ENCODE data around the gene DTYMK.

The DTYMK gene

DNA sequence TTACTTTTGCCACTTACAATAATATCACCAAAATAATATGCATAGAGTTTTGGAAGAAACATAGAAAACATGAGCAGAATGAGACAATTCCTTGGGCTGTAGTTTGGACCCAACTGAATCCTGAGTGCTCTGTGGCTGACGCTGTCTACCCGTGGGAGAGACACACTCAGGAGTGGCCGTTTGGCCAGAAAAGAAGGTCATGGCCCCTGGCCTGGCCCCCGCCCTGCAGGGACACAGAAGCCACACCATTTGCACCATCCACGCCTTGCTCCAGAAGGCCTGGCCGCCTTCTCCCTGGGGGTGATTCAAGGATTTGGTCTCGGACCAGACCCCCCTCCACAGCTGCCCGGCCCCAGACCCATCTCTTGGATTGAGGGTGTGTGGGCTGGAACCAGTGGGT is 41.4 kb upstream of the DTYMK start:
- H4K20me1 ChIP-seq (ENCODE audit: insufficient read depth, low read length): no peaks in the 10 kb centered on the region
- no peaks in the 10 kb centered on the region for H3K27me3 ChIP-seq (ENCODE audit: insufficient read depth, low read length)
- no peak overlapping the region for H3K4me2 ChIP-seq (ENCODE audit: low read length)
- peaks cover 5% of the 10 kb centered on the region for H3K9me3 ChIP-seq (ENCODE audit: low read length)
- no peak overlapping the region for H2AFZ ChIP-seq (ENCODE audit: low read length)
- TF ChIP-seq EZH2 (IDR thresholded peaks at IDR 0.05; ENCODE audit: borderline replicate concordance, low read length): no peak
- TF ChIP-seq, protein P1, sequence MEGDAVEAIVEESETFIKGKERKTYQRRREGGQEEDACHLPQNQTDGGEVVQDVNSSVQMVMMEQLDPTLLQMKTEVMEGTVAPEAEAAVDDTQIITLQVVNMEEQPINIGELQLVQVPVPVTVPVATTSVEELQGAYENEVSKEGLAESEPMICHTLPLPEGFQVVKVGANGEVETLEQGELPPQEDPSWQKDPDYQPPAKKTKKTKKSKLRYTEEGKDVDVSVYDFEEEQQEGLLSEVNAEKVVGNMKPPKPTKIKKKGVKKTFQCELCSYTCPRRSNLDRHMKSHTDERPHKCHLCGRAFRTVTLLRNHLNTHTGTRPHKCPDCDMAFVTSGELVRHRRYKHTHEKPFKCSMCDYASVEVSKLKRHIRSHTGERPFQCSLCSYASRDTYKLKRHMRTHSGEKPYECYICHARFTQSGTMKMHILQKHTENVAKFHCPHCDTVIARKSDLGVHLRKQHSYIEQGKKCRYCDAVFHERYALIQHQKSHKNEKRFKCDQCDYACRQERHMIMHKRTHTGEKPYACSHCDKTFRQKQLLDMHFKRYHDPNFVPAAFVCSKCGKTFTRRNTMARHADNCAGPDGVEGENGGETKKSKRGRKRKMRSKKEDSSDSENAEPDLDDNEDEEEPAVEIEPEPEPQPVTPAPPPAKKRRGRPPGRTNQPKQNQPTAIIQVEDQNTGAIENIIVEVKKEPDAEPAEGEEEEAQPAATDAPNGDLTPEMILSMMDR (IDR thresholded peaks at IDR 0.05; ENCODE audit: low read length): no peak
- no peaks in the 10 kb centered on the region for H3F3A ChIP-seq (ENCODE audit: insufficient read depth, low read length)
- H3K27ac ChIP-seq (ENCODE audit: low read depth, low read length, poor library complexity, severe bottlenecking): no peak overlapping the region
- peaks cover 21% of the 10 kb centered on the region for H3K36me3 ChIP-seq (ENCODE audit: insufficient read depth, low read length)
- no peaks in the 10 kb centered on the region for H3K9me2 ChIP-seq (ENCODE audit: low read depth, low read length)
- H3K4me3 ChIP-seq (ENCODE audit: low read depth, low read length, poor library complexity, severe bottlenecking): no peak overlapping the region
- H3K4me1 ChIP-seq (ENCODE audit: insufficient read depth, low read length, severe bottlenecking): peaks cover 10% of the 10 kb centered on the region
- no peaks in the 10 kb centered on the region for H3K79me2 ChIP-seq (ENCODE audit: insufficient read depth, low read length)
- H3K9ac ChIP-seq (ENCODE audit: low read length): no peak overlapping the region

DNA sequence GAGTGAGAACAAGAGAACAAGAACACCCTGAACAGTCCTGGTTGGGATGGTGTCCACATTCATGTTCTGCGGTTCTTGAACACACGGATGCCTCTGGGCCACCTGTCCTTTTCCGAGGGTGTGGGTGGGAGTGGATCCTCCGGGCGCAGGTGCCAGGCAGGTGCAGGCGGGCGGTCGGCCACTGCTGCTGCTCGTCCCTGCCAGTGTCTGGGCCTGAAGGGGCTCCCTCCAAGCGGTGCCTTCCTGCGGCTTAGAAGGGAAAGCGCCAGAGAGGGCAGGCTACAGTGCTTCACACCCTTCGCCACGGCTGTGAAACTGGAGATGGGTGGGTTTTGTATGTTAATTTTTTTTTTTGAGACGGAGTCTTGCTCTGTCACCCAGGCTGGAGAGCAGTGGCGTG is 39.8 kb upstream of the DTYMK start:
- H3K4me1 ChIP-seq (ENCODE audit: insufficient read depth, low read length, severe bottlenecking): peaks cover 4% of the 10 kb centered on the region
- no peak overlapping the region for H2AFZ ChIP-seq (ENCODE audit: low read length)
- H3K27me3 ChIP-seq (ENCODE audit: insufficient read depth, low read length): no peaks in the 10 kb centered on the region
- H3K9me3 ChIP-seq (ENCODE audit: low read length): peaks cover 14% of the 10 kb centered on the region
- no peak overlapping the region for H3K4me3 ChIP-seq (ENCODE audit: low read depth, low read length, poor library complexity, severe bottlenecking)
- H3K4me2 ChIP-seq (ENCODE audit: low read length): no peak overlapping the region
- TF ChIP-seq EZH2 (IDR thresholded peaks at IDR 0.05; ENCODE audit: borderline replicate concordance, low read length): no peak
- TF ChIP-seq, protein P1 (IDR thresholded peaks at IDR 0.05; ENCODE audit: low read length): no peak
- no peaks in the 10 kb centered on the region for H3F3A ChIP-seq (ENCODE audit: insufficient read depth, low read length)
- no peak overlapping the region for H3K27ac ChIP-seq (ENCODE audit: low read depth, low read length, poor library complexity, severe bottlenecking)
- no peak overlapping the region for H3K9ac ChIP-seq (ENCODE audit: low read length)
- no peaks in the 10 kb centered on the region for H4K20me1 ChIP-seq (ENCODE audit: insufficient read depth, low read length)
- peaks cover 37% of the 10 kb centered on the region for H3K36me3 ChIP-seq (ENCODE audit: insufficient read depth, low read length)
- H3K79me2 ChIP-seq (ENCODE audit: insufficient read depth, low read length): no peaks in the 10 kb centered on the region
- H3K9me2 ChIP-seq (ENCODE audit: low read depth, low read length): no peaks in the 10 kb centered on the region

DNA sequence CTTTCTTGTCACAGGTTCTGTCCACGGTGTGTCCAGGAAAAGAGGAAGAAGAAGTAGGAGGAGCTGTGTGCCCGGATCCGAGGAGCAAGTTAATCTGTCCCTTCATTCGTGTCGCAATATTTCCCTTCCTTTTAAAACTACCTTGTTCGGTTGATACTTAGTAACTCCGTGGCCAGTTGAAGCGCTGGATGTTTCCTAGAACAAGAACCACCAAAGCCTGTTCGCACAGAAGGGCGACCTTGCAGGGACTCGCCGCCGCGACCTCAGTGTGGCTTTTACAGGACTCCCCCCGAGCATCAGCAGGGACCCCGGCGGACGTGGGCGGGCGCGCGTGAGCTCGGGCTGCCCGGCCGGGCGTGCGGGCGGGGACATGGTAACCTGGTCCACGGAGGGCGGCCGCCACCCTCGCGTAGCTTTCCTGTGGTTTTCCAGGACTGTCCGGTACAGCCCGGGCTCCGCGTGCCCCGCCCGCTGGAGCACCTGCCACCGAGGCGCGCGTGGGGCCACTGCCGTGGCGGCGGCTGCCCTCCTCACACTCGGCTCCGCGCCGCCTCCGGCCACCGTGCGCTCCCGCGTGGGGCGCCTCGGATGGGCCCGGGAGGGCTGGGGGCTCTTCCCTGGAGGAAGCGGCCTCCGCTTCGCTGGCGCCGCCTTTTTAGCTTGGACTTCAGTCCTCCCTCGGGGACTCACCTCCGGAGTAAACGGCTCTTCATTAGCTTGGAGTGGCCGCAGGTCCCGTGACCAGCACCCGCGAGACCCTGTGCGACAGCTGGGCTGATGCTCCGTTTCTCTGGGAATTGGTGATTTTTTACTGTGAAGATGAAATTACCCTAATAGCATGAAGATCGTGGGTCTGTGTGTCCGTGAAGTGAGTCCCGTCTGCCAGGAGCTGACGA is 38.6 kb upstream of the DTYMK start:
- no peak overlapping the region for H3K27ac ChIP-seq (ENCODE audit: low read depth, low read length, poor library complexity, severe bottlenecking)
- H3K36me3 ChIP-seq (ENCODE audit: insufficient read depth, low read length): peaks cover 49% of the 10 kb centered on the region
- H3K9ac ChIP-seq (ENCODE audit: low read length): no peak overlapping the region

More for the DNA sequence above, 38.6 kb upstream of the DTYMK start:
- Histone ChIP-seq H3K4me3 (ENCODE audit: low read depth, low read length, poor library complexity, severe bottlenecking) (no peak overlapping the region), H3K4me1 (ENCODE audit: insufficient read depth, low read length, severe bottlenecking) (no peaks in the 10 kb centered on the region), H4K20me1 (ENCODE audit: insufficient read depth, low read length) (no peaks in the 10 kb centered on the region), H3K9me3 (ENCODE audit: low read length) (peaks cover 14% of the 10 kb centered on the region), H3K4me2 (ENCODE audit: low read length) (no peak overlapping the region), H3K79me2 (ENCODE audit: insufficient read depth, low read length) (no peaks in the 10 kb centered on the region), H2AFZ (ENCODE audit: low read length) (no peak overlapping the region), H3K27me3 (ENCODE audit: insufficient read depth, low read length) (no peaks in the 10 kb centered on the region), H3F3A (ENCODE audit: insufficient read depth, low read length) (no peaks in the 10 kb centered on the region), H3K9me2 (ENCODE audit: low read depth, low read length) (no peaks in the 10 kb centered on the region)
- no peak for TF ChIP-seq EZH2 (IDR thresholded peaks at IDR 0.05; ENCODE audit: borderline replicate concordance, low read length)
- TF ChIP-seq, protein P1 (IDR thresholded peaks at IDR 0.05; ENCODE audit: low read length): no peak
